Erythroblast (primary cell): ENCODE results near the gene CAPG.

Source experiments
- GATA1 ChIP-seq: IDR thresholded peaks from 2 replicates; pipeline ENCODE4 v1.6.1; 2011; ENCODE audit warnings: low read depth, mild to moderate bottlenecking, control low read depth, low read length, moderate library complexity
- POLR2A ChIP-seq: IDR thresholded peaks from 2 replicates; pipeline ENCODE4 v1.6.1; 2011; ENCODE audit warnings: mild to moderate bottlenecking, low read length

- no peak for TF ChIP-seq POLR2A
- TF ChIP-seq GATA1 = no peak
Measured at GRCh38 chr2:85397925-85398331, 12.2 kb downstream of the CAPG start.
